GM19324 (cell line): ENCODE measurements around the gene CCDC187.
A peak's percentile ranks its signal among the peaks of the same experiment; 100 is the strongest.

Experiments
- ATAC-seq: cut with Tn5 transposase; IDR thresholded peaks from one replicate; pipeline ENCODE4 v1.9.1; 2021; ENCODE audit warnings: mild to moderate bottlenecking, moderate library complexity; ENCODE audit not compliant: unreplicated experiment, low FRiP score

CCDC187 gene

DNA sequence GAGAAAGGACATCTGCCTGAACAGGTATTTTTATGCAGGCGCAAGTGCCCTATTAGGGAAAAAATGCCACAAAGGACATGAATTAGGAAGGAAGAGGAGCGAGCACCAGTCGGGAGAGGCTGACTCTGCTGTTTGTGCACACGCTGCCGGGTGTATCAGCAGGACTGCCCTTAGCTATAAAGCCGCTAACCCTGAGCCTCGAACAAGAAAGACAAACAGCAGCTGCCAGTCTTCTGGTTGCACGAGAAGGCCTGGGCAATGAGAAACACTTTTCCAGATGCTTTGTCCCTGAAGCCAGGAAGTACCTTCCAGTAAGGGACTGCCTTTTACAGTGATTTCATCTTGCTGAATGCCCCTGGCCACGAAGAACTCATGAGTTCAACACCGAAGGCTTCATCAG is 70.9 kb downstream of the CCDC187 start:
- ATAC-seq, result no peak

DNA sequence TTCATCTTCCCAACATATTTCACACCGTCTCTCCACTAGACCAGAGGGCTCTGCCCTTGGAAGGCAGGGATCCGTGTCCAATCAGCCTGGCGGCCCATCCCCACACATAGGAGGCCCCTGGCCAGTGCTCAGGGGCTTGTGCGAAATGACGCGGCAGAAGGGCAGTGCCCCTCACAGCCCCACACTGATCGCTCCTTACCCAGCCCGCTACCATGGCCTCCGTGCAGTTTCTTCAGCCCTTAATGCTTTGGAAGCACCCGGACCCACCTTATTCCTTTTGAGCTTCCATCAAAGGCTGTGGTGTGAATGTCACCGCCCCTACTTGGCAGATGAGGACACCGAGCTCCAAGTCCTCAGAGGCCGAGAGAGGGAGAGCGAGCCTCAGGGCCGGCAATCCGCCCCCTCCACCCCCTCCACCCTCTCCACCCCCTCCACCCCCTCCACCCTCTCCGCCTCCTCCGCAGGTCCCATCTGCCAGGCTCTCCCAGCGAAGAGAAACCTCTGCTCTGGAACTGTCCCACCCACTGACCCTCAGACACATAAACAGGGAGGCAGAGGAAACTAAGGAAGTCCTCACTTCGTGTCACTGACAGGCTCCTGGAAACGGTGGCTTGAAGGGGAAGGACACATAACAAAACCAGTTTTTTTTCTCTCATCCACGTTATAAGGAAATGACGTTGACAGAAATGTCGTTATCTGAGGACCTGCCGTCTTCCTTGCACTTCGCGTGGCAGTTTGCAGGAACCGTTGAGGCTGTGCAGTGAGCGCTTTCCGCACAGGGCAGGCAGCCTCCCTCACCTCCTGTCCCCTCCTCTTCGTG is 72.2 kb downstream of the CCDC187 start:
- ATAC-seq, result no peak

DNA sequence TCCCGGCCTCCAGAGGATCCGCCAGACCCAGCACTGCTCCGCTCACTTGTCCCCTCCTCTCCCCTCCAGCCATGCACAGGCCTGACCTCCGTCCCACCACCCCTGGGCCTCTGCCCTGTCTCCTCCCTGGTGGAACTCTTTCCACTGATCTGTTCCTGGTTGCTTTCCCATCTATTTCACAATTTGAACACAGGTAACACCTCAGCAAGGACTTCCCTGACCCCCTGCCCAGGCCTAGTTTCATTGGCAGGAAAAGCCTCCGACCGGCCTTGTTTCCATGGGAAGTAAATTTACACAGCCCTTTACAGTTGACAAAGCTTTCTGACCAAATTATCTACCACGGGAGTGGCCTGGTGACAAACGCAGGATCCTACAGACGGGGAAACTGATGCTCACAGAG is 73.1 kb downstream of the CCDC187 start:
- ATAC-seq, result no peak

DNA sequence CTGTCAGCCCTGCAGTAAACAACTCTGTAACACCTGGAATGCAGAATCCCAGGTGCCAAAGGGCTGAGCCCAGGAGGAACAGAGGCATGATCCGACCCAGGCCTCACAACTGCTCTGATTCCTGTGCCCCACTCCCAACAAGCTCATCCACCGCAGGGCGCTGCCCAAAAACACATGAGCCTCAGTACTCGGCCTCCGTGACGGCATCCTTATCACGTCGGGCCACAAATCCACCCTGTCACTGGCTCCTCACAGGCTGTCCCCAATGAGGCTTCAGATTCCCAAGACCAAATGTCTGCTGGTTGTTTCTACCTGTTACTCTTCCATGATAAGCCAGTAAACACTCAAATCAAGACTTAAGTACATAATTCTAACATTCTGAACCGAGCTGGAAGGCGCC is 73.5 kb downstream of the CCDC187 start:
- no peak for ATAC-seq

DNA sequence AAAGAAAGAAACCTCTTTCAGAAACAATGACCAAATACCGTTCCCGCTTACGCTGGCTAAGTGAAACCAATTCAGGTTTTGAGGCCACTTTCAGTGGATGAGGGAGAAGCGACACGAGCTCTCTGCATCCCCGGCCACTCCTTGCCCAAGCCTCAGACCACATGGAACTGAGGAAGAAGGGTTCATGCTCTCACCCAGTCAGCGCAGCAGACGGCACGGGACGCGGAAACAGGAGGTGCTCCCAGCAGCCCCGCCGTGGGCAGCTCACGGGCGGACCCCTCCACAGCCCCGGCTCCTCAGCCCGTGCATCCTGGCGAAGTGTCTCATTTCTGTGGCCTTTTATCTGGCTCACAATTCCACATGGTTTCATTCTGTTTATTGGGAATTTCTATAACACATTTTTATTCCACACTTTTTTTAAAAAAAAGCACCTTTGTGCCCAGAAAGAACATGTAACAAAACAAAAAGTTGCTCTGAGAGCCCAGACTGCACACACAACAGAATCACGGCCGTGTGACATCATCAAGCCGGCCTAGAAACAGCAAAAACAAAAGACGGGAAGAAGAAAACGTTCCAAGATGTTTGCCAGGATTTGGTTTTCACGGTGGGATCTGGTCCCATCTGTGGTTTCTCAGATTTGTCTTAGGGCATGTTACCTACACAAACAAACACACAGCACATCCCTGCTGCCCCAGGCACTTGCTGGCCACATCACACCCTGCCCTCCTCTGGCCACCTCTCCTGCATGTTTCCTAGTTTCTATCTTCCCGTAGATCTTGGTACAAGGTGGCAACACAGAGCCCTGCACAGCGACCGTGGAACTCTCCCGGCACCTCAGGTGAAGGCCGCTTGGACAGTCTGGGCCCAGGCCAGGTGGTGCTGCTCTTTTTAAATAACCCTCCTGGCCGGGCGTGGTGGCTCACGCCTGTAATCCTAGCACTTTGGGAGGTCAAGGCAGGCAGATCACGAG is 74.5 kb downstream of the CCDC187 start:
- ATAC-seq, result no peak

GRCh38 chr9:136228107-136228875 is 75.6 kb downstream of the CCDC187 start:
- ATAC-seq, result no peak

DNA sequence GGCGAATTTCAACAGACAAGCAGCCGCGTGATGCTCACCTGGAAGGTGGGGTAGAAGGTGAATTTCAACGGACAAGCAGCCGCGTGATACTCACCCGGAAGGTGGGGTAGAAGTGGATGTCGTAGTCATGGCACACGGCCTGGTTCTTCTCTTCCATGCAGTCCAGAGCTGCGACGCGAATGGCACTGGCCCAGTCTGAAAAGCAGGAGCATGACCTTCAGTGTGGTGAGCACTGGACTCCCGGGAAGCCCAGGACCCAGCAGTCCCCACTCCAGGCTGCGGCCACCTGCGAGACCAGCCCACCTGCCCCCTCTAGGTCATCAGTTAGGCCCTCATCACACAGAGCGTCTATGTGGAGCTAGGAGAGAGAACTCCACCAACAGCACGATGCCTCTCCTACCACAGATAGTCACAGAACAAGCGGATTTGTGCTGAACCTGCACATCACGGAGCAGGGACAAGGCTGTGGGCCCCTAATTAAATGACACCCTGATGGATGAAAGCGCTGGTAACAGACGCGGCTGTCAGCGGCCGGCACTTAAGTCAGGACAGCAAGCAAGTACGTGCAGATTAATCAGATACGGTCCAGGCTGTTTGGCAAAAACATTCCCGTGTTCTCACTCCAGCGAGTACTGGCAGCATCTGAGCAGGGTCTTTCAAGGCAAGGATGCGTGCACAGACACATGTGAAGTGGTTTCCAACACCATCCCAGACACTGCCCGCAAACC is 77.0 kb downstream of the CCDC187 start:
- ATAC-seq, result no peak

DNA sequence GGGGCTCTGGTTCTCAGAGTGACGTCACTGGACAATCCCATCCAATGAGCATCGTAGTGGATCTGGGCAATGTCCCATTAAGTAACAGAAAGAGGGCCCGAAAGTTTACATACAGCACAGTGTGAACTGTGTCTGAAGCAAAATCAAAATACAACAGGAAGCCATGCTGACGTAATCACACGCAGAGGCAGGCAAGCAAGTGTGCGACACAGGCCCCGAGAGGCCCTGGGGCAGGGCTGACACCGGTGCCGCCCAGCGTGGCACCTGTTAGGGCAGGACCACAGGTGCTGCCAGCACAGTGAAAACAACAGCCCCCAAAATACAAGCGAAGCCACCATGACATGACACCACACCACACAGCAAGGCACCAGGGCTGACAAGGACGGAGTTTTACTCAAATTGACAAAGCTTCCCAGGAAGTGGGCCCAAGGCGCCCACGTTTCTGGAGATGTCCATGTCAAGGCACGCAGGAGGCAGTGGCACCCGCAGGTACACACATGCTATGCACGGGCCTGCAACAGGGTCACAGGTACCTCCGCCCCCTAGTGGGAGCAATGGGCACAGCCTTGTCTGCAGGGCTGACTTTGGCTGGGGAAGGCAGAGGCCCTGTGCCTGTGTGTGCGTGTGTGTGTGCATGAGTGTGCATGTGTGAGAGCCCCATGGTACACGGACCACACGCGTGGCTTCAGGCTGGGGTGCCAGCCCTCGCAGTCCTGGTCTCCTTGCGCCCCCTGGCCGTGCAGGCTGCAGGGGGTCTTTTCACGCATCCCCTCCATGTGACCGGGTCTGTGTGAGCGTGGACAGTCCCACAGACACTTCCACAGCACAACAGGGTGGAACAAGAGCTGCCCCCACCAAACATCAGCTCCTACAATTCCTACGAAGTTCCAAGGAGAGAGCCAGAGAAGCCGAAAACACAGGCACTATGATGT is 77.9 kb downstream of the CCDC187 start:
- peak; percentile 48 for ATAC-seq

DNA sequence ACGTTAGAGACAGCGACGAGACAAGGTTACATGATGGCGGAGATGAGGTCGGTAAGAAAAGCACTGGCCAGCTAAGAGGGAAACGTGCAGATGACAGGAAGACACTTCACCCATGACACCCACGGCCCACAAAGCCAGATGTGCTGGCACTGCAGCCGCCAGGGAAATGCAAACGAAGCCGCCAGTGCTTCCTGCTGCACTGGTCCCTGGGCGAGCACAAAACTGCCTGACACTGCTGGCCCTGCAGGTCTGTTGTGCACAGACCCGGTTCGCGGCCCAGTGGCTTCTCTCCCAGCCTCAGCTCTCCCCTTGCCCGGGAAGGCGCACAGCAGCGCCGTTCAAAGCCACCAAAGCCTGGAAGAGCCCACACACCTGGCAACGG is 78.5 kb downstream of the CCDC187 start:
- peak; percentile 44 for ATAC-seq

DNA sequence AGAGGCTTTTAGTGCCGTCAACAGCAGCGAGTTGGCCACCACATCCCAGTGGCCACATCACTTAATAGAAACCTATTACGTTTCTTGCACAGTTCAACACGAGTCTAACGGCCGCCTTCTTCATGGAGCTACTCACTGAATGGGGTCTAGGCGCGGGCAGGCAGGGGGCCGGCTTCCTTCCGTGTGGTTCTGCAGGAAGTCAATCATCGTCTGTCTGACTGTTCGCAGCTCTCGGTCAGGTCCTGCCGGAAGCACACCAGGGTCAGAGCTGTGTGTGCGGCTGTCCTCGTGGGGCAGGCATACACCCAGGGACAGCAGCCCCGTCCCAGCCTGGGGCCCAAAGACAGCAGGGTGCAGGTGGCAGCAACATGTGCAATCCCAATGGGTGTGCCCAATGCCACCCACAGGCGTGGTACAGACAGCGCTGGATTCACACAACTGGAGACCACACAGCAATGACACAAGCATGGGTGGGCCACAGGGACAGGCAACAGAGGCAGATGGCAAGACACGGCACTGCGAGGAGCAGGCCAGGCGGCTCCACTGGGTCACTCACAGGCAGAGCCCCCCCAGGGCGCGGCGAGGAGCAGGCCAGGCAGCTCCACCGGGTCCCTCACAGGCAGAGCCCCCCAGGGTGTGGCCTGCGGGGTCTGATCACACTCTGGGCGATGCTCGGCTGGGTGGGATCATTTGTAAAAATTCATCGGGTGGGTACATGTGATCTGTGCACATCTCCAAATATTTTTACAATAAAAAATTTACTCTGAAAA is 79.8 kb downstream of the CCDC187 start:
- ATAC-seq, result no peak

- no peak for ATAC-seq
Observed at GRCh38 chr9:136222906-136223285, 81.0 kb downstream of the CCDC187 start.

- no peak for ATAC-seq
Observed at GRCh38 chr9:136222166-136222905, 81.6 kb downstream of the CCDC187 start.

- ATAC-seq, result no peak
Observed at GRCh38 chr9:136220017-136220729, 83.7 kb downstream of the CCDC187 start.

DNA sequence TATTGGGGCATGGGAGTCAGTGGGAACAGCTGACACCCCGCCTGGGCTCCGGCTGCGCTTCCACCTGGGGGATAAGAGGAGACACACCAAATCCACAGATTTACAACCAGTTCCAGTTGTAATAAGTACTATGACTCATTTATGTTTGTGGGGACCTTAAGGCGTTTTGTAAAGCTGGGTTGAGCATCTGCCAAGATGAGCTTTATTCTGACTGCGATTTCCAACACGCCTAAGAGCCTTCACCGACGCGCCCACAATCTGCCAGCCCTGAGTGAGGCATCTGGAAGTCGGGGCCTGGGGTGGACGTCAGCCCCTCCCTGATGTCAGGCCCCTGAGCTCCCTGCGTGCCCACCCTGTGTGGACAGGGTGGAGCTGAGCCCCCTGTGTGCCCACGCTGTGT is 84.6 kb downstream of the CCDC187 start:
- no peak for ATAC-seq

DNA sequence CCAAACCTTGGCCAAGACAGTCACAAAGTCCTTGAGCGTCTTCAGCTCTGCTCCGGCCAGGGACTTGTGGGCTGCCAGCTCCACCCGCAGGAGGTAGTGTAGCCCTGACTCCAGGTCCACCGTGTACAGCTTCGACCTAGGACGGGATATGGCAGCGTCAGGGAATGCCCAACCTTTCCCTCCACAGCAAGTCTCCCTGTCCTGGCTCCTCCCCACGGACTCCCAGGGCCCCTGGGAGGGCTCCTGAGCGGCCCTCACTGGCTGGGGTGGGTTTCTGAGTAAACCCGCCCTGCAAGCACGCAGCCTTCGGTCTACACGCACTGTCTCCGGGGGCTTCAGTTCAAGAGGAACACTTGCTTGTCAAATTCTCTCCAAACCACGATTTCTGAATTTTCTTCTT is 85.2 kb downstream of the CCDC187 start:
- no peak for ATAC-seq

GRCh38 chr9:136218271-136218670 is 85.6 kb downstream of the CCDC187 start:
- no peak for ATAC-seq
